Hematopoietic multipotent progenitor cell treated with erythropoietin and hydrocortisone succinate and interleukin-3 and kit ligand, for 4 days (in vitro differentiated cells): Measurements from ENCODE around the gene TNS4.
A peak's percentile ranks its signal among the peaks of the same experiment; 100 is the strongest.
"Not testable (repeated sequence)": the region's sequence is repeated elsewhere in the genome, so short reads cannot be mapped to it uniquely, and the experiment has no call there.

Experiments
- DNase-seq: peaks from one replicate; pipeline ENCODE4 v3.0.0-alpha.2; 2015

TNS4 gene

GRCh38 chr17:40501499-40501911 is at the start of gene TNS4:
Gene TNS4 (minus strand): TSS chr17:40501623. CDS start chr17:40496425, 5,198 bp downstream.
- no peak for DNase-seq

- no peak for DNase-seq
Observed at GRCh38 chr17:40550608-40551007, 49.2 kb upstream of the TNS4 start.

- DNase-seq, result no peak
Observed at GRCh38 chr17:40548982-40549685, 47.7 kb upstream of the TNS4 start.

GRCh38 chr17:40548491-40548981 is 47.1 kb upstream of the TNS4 start:
- DNase-seq, result no peak

- DNase-seq, result no peak
Observed at GRCh38 chr17:40547785-40548478, 46.5 kb upstream of the TNS4 start.

- DNase-seq, result peak; percentile 83
Observed at GRCh38 chr17:40547079-40547784, 45.8 kb upstream of the TNS4 start.

GRCh38 chr17:40546497-40546896 is 45.1 kb upstream of the TNS4 start:
- DNase-seq, result not testable (repeated sequence)

GRCh38 chr17:40545660-40546059 is 44.2 kb upstream of the TNS4 start:
- DNase-seq, result no peak

GRCh38 chr17:40542558-40543411 is 41.4 kb upstream of the TNS4 start:
- no peak for DNase-seq

GRCh38 chr17:40541873-40542557 is 40.6 kb upstream of the TNS4 start:
- no peak for DNase-seq

- DNase-seq, result no peak
Observed at GRCh38 chr17:40541060-40541872, 39.8 kb upstream of the TNS4 start.

GRCh38 chr17:40540448-40540847 is 39.0 kb upstream of the TNS4 start:
- DNase-seq, result no peak

- DNase-seq, result no peak
Observed at GRCh38 chr17:40539711-40540411, 38.4 kb upstream of the TNS4 start.

- DNase-seq, result no peak
Observed at GRCh38 chr17:40538936-40539705, 37.7 kb upstream of the TNS4 start.

GRCh38 chr17:40538019-40538935 is 36.9 kb upstream of the TNS4 start:
- DNase-seq, result no peak

- no peak for DNase-seq
Observed at GRCh38 chr17:40536295-40537171, 35.1 kb upstream of the TNS4 start.

GRCh38 chr17:40535924-40536294 is 34.5 kb upstream of the TNS4 start:
- no peak for DNase-seq

- DNase-seq, result no peak
Observed at GRCh38 chr17:40535438-40535837, 34.0 kb upstream of the TNS4 start.
